ENCODE measurements around the gene KIAA0319L. TPM values are rescaled to one million over a fixed set of nuclear protein-coding genes. Genes with fewer than 3 reads are reported as not detected.

Gene KIAA0319L
- polyA plus RNA-seq, 2 of the 4 experiments (the other 2 are of a cell fraction) = 18.2 to 36.9 TPM

DNA sequence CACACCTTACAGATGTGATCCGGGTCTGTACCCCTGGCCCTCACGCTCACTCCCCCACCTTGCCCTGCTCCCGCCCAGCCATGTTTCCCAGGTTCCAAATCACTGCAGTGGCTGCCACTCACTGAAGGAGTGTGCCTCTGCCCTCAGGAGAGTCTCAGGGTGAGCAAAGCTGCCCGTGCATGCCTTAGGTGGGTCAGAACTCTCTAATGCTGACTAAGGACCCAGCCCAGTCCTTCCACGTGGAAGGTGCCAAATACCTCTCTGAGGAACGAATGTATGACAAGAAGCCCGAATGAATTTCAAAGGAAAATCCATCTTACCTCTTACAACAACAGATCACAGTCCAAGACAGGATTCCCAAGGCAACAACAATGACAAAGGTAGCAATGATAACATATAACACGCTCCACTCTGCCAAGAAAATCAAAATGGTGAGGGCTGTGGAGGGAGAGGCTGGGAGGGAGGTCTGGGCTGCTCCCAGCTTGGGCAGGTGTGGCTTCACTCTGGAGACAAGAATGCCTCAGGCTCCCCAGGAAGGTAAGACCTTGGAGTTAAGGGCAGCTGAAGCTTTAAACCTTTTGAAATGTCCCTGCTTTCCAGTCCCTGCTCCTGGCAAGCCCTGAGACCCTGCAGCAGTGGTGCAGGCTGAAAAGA is 115.2 kb downstream of the KIAA0319L start:
- CTCF ChIA-PET = interaction anchor here (0.9 to 2.2 kb wide), 2 partner anchors 13 to 240 kb away, joined by 3 to 5 read pairs; no protein-coding TSS in a partner anchor
- WGBS (ENCODE audit: missing lambda C conversion rate) = 90% methylated on average over 6 of the region's 8 CpGs
- FAIRE-seq = no peak
- ATAC-seq = no peak
- H3K4me2 ChIP-seq = no peak overlapping the region
- no peaks in the 10 kb centered on the region for H3K4me1 ChIP-seq
- DNase-seq (ENCODE audit: low read depth in 1 of 2, low spot score in 1 of 2) = no peak
- no peaks in the 10 kb centered on the region for H3K9me3 ChIP-seq
- TF ChIP-seq ZSCAN20 (CRISPR knock-in tag; IDR thresholded peaks at IDR 0.05) (no peak), PBX3 (IDR thresholded peaks at IDR 0.05) (no peak), NFE2L2 (conservative IDR thresholded peaks at IDR 0.05; ENCODE audit: low read length) (no peak), SMC3 (IDR thresholded peaks at IDR 0.05) (no peak), HOXA7 (CRISPR knock-in tag; IDR thresholded peaks at IDR 0.05) (no peak), MAZ (IDR thresholded peaks at IDR 0.05; ENCODE audit: borderline replicate concordance, low read depth, low read length) (no peak), HMGXB4 (CRISPR knock-in tag; IDR thresholded peaks at IDR 0.05; ENCODE audit: borderline replicate concordance) (no peak), RARB (CRISPR knock-in tag; IDR thresholded peaks at IDR 0.05) (no peak), EHF (CRISPR knock-in tag; IDR thresholded peaks at IDR 0.05) (no peak), EHMT2 (IDR thresholded peaks at IDR 0.05; ENCODE audit: low read depth) (no peak), HOXB13 (CRISPR knock-in tag; IDR thresholded peaks at IDR 0.05; ENCODE audit: low read depth) (no peak), TP53 (CRISPR knock-in tag; IDR thresholded peaks at IDR 0.05) (no peak), KDM1A (IDR thresholded peaks at IDR 0.05; ENCODE audit: low read depth) (no peak), TFCP2L1 (CRISPR knock-in tag; IDR thresholded peaks at IDR 0.05) (no peak), CEBPB (IDR thresholded peaks at IDR 0.05) (no peak), ZNF302 (CRISPR knock-in tag; IDR thresholded peaks at IDR 0.05) (no peak), EP300 (IDR thresholded peaks at IDR 0.05) (no peak), CHD4 (IDR thresholded peaks at IDR 0.05; ENCODE audit: borderline replicate concordance) (no peak), GATA3 (IDR thresholded peaks at IDR 0.05; ENCODE audit: borderline replicate concordance) (no peak)
- TF ChIP-seq, protein P1, sequence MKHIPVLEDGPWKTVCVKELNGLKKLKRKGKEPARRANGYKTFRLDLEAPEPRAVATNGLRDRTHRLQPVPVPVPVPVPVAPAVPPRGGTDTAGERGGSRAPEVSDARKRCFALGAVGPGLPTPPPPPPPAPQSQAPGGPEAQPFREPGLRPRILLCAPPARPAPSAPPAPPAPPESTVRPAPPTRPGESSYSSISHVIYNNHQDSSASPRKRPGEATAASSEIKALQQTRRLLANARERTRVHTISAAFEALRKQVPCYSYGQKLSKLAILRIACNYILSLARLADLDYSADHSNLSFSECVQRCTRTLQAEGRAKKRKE (CRISPR knock-in tag; IDR thresholded peaks at IDR 0.05; ENCODE audit: low read depth) = no peak
- no peak overlapping the region for H3K4me3 ChIP-seq
- POLR2A ChIA-PET = no interaction called here
- no peak overlapping the region for H3K27ac ChIP-seq

DNA sequence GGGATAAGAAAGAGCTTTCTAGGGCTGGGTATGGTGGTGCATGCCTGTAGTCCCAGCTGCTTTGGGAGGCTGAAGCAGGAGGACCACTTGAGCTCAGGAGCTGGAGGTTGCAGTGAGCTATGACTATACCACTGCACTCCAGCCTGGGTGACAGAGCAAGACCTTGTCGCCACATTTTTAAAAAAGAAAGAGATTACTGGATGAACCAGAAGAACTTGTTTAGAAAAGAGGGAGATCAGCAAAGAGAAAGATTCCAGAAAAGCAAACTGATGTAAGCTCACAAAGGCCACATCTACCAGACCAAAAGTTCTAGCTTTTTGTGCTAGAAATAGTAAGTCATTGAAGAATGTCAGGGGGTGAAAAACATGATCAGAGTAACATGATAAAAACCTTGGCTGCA is 117.6 kb downstream of the KIAA0319L start:
- H3K27ac ChIP-seq = no peak overlapping the region
- DNase-seq (ENCODE audit: low read depth in 1 of 2, low spot score in 1 of 2) = no peak
- ChIA-PET CTCF (interaction anchor here (1.6 to 2.2 kb wide), 2 partner anchors 11 to 15 kb away, joined by 4 to 5 read pairs; no protein-coding TSS in a partner anchor), POLR2A (no interaction called here)
- H3K4me1 ChIP-seq = no peaks in the 10 kb centered on the region
- FAIRE-seq = no peak
- no peaks in the 10 kb centered on the region for H3K9me3 ChIP-seq
- TF ChIP-seq NFE2L2 (conservative IDR thresholded peaks at IDR 0.05; ENCODE audit: low read length) (no peak), HMGXB4 (CRISPR knock-in tag; IDR thresholded peaks at IDR 0.05; ENCODE audit: borderline replicate concordance) (no peak), CBX2 (IDR thresholded peaks at IDR 0.05; ENCODE audit: borderline replicate concordance, low read depth) (no peak), EHF (CRISPR knock-in tag; IDR thresholded peaks at IDR 0.05) (no peak), NR3C1 (IDR thresholded peaks at IDR 0.05) (no peak), SMC3 (IDR thresholded peaks at IDR 0.05) (no peak), ZC3H11A (IDR thresholded peaks at IDR 0.05) (no peak), TP53 (CRISPR knock-in tag; IDR thresholded peaks at IDR 0.05) (no peak), MAFK (IDR thresholded peaks at IDR 0.05; ENCODE audit: partially characterized antibody) (no peak), HOXB5 (CRISPR knock-in tag; IDR thresholded peaks at IDR 0.05) (no peak), EP300 (IDR thresholded peaks at IDR 0.05) (no peak), POLR2A (IDR thresholded peaks at IDR 0.05; ENCODE audit: low read length) (no peak), ZNF302 (CRISPR knock-in tag; IDR thresholded peaks at IDR 0.05) (no peak), ZFP36 (IDR thresholded peaks at IDR 0.05; ENCODE audit: borderline replicate concordance, partially characterized antibody) (no peak), USF2 (IDR thresholded peaks at IDR 0.05) (no peak), CBX8 (IDR thresholded peaks at IDR 0.05) (no peak), FOXS1 (CRISPR knock-in tag; IDR thresholded peaks at IDR 0.05) (no peak), HDAC2 (IDR thresholded peaks at IDR 0.05) (no peak)
- no peak for ATAC-seq
- H3K4me3 ChIP-seq = no peak overlapping the region
- 94% methylated on average over 1 of the region's 1 CpG for WGBS (ENCODE audit: missing lambda C conversion rate)
- no peak overlapping the region for H3K4me2 ChIP-seq
